Mammary epithelial cell (primary cell): ENCODE results near the gene DSC3.

Experiments
- EZH2 ChIP-seq: IDR thresholded peaks from 2 replicates; pipeline ENCODE4 v1.6.1; 2012; ENCODE audit warnings: low read length, inconsistent platforms, borderline replicate concordance
- TF ChIP-seq, protein P1 (sequence below), 2 donors: IDR thresholded peaks in 1 of 2; conservative IDR thresholded peaks in 1 of 2; 2 replicates each; pipeline ENCODE4 v1.5.1; 2011 to 2012; ENCODE audit warnings: inconsistent platforms in 2 of 2, low read length in 2 of 2, mild to moderate bottlenecking in 2 of 2, control low read depth in 1 of 2, low read depth in 1 of 2; ENCODE audit not compliant: insufficient read depth in 1 of 2; ENCODE audit errors: extremely low read depth in 1 of 2

DNA sequence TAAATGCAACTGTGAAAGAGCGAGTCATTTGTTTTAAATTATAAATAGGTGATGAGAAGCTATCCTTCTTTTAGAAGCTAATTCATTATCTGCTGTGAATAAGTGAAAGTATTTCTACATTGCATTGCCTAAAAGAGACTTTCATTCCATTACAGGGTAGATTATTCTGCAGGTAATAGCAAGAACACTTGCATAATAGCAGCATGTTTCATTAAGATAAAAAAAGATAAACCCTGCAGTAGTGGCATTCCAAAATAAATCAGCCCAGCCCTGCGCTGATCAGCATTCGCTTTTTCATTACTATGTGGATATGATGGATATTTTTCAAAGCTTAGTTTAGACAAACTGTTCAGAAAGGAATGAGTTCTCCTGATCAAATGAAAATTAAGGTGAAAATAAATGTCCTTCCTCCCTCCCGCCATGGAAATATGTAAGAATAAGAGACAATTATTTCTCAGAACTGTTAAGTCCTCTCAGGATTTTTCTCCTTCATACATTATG, 72.8 kb downstream of the DSC3 start:
- TF ChIP-seq, protein P1, sequence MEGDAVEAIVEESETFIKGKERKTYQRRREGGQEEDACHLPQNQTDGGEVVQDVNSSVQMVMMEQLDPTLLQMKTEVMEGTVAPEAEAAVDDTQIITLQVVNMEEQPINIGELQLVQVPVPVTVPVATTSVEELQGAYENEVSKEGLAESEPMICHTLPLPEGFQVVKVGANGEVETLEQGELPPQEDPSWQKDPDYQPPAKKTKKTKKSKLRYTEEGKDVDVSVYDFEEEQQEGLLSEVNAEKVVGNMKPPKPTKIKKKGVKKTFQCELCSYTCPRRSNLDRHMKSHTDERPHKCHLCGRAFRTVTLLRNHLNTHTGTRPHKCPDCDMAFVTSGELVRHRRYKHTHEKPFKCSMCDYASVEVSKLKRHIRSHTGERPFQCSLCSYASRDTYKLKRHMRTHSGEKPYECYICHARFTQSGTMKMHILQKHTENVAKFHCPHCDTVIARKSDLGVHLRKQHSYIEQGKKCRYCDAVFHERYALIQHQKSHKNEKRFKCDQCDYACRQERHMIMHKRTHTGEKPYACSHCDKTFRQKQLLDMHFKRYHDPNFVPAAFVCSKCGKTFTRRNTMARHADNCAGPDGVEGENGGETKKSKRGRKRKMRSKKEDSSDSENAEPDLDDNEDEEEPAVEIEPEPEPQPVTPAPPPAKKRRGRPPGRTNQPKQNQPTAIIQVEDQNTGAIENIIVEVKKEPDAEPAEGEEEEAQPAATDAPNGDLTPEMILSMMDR (conservative IDR thresholded peaks at IDR 0.05 in 1 of 2, IDR thresholded peaks at IDR 0.05 in 1 of 2; ENCODE audit: extremely low read depth in 1 of 2, insufficient read depth in 1 of 2, low read depth in 1 of 2, low read length in 2 of 2), result no peak
- TF ChIP-seq EZH2, result no peak
